Bone marrow (tissue), 2 donors: Measurements from ENCODE around the gene ARHGAP35.

ENCODE experiments used
- DNase-seq, 2 donors: peaks; one replicate each; lab custom pipeline; 2025; lab: John Stamatoyannopoulos, UW

The ARHGAP35 gene

GRCh38 chr19:46902402-46902766 is 41.6 kb downstream of the ARHGAP35 start:
- DNase-seq = no peak

GRCh38 chr19:46903458-46903857 is 42.7 kb downstream of the ARHGAP35 start:
- DNase-seq = no peak

GRCh38 chr19:46904114-46905060 is 43.6 kb downstream of the ARHGAP35 start:
- DNase-seq = no peak

GRCh38 chr19:46906221-46906620 is 45.4 kb downstream of the ARHGAP35 start:
- DNase-seq = no peak

- no peak for DNase-seq
Measured at GRCh38 chr19:46907880-46908279, 47.1 kb downstream of the ARHGAP35 start.

GRCh38 chr19:46909356-46909755 is 48.6 kb downstream of the ARHGAP35 start:
- DNase-seq = no peak
